Activated CD4-positive, CD25-positive, alpha-beta regulatory T cell (primary cell): ENCODE data around the gene DNAJC28.
"Not testable (repeated sequence)": the region's sequence is repeated elsewhere in the genome, so short reads cannot be mapped to it uniquely, and the experiment has no call there.

Source experiments
- DNase-seq, 4 experiments: peaks; one replicate each; lab custom pipeline; 2025; lab: John Stamatoyannopoulos, UW

The DNAJC28 gene

GRCh38 chr21:33481314-33481943 lies 10.1 kb downstream of the DNAJC28 start:
- no peak for DNase-seq

- DNase-seq, result no peak
Observed at GRCh38 chr21:33480481-33481103, 10.9 kb downstream of the DNAJC28 start.

- DNase-seq, result peak; percentile 92 to 96 (median 95)
Observed at GRCh38 chr21:33479679-33480480, 11.6 kb downstream of the DNAJC28 start, which contains the start of gene TMEM50B. Gene TMEM50B, minus strand, starts transcription at chr21:33479974. Its CDS starts 11,089 bp downstream, at chr21:33468885.

GRCh38 chr21:33478935-33479678 lies 12.4 kb downstream of the DNAJC28 start:
- DNase-seq, result peak; percentile 16 to 46 (median 30)

- no peak for DNase-seq
Observed at GRCh38 chr21:33478182-33478581, 13.3 kb downstream of the DNAJC28 start.

GRCh38 chr21:33477066-33477465 lies 14.4 kb downstream of the DNAJC28 start:
- no peak for DNase-seq

GRCh38 chr21:33473344-33473743 lies 18.2 kb downstream of the DNAJC28 start:
- DNase-seq, result no peak

- DNase-seq, result no peak
Observed at GRCh38 chr21:33470701-33471100, 20.8 kb downstream of the DNAJC28 start.

GRCh38 chr21:33469183-33469582 lies 22.3 kb downstream of the DNAJC28 start:
- DNase-seq, result not testable (repeated sequence)

- DNase-seq, result no peak
Observed at GRCh38 chr21:33461538-33462250, 29.8 kb downstream of the DNAJC28 start.

GRCh38 chr21:33458861-33459260 lies 32.7 kb downstream of the DNAJC28 start:
- no peak for DNase-seq

GRCh38 chr21:33455686-33456446 lies 35.6 kb downstream of the DNAJC28 start:
- DNase-seq, result no peak

GRCh38 chr21:33452362-33452761 lies 39.2 kb downstream of the DNAJC28 start:
- DNase-seq, result no peak

GRCh38 chr21:33451634-33452071 lies 39.9 kb downstream of the DNAJC28 start:
- no peak for DNase-seq

GRCh38 chr21:33449616-33450015 lies 41.9 kb downstream of the DNAJC28 start:
- DNase-seq, result no peak

GRCh38 chr21:33446620-33447019 lies 44.9 kb downstream of the DNAJC28 start:
- DNase-seq, result not testable (repeated sequence)

- DNase-seq, result no peak
Observed at GRCh38 chr21:33444499-33444898, 47.0 kb downstream of the DNAJC28 start.

- DNase-seq, result no peak
Observed at GRCh38 chr21:33443194-33443593, 48.3 kb downstream of the DNAJC28 start.

GRCh38 chr21:33441489-33442477 lies 49.7 kb downstream of the DNAJC28 start:
- DNase-seq, result no peak
